ENCODE results near the gene C5.

Gene C5

DNA sequence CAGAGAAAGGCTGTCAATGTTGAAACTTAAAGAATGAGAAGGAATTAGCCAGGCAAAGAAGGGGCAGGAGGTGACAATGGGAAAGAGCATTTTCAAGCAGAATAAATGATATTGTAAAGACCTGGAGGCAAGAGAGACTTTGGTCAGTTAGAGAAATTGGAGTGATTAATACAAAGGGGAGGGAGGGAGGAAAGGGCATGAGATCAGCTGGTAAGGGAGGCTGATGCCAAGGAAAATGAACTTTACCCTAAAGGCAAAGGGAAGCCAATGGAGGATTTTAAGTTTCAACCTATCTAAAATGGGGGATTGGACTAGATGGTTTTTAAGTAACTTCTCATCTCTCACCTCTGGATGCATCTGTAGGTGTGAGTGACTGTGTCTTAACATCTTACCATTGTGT lies 23.3 kb downstream of the C5 start:
- DNase-seq (ENCODE audit: insufficient read length, low spot score) (no peak), FAIRE-seq (no peak)
- TF ChIP-seq, protein P1, sequence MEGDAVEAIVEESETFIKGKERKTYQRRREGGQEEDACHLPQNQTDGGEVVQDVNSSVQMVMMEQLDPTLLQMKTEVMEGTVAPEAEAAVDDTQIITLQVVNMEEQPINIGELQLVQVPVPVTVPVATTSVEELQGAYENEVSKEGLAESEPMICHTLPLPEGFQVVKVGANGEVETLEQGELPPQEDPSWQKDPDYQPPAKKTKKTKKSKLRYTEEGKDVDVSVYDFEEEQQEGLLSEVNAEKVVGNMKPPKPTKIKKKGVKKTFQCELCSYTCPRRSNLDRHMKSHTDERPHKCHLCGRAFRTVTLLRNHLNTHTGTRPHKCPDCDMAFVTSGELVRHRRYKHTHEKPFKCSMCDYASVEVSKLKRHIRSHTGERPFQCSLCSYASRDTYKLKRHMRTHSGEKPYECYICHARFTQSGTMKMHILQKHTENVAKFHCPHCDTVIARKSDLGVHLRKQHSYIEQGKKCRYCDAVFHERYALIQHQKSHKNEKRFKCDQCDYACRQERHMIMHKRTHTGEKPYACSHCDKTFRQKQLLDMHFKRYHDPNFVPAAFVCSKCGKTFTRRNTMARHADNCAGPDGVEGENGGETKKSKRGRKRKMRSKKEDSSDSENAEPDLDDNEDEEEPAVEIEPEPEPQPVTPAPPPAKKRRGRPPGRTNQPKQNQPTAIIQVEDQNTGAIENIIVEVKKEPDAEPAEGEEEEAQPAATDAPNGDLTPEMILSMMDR (IDR thresholded peaks at IDR 0.05; ENCODE audit: insufficient read depth, missing control alignments) = no peak

DNA sequence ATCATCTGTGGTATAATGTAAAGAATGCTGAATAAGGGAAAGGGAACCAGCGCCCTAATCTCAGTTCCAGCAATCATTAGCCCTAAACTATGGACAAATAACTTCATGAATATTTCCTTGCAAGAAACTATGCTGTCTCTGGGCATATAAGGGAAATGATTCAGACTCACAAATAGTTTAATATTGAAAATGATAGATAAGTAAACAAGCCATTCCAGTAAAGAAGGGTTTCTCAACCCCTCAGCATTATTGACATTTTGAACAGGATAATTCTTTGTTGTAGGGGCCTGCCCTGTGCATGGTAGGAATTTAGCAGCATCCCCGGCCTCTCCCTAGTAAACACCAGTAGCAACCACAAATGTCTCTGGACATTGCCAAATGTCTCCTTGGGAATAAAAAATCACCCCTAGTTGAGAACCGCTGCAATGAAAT lies 23.8 kb downstream of the C5 start:
- FAIRE-seq = no peak
- TF ChIP-seq, protein P1 (IDR thresholded peaks at IDR 0.05; ENCODE audit: insufficient read depth, missing control alignments) = no peak
- no peak for DNase-seq (ENCODE audit: insufficient read length, low spot score)

DNA sequence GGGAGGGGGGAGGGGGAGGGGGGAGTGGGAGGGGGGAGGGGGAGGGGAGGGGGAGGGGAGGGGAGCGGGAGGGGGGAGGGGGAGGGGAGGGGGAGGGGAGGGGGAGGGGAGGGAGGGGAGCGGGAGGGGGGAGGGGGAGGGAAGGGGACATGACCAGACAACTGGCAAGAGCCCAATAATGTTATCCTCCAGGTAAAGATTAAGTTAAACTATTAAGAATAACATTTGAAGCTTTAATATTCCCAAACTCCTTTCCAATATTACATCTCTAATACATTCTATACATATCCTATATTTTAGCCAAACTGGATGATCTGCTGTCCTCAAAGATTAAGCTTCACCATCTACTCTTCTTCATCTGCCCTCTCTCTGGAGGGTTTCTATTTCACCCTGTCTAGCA lies 25.8 kb downstream of the C5 start:
- FAIRE-seq = no peak
- DNase-seq (ENCODE audit: insufficient read length, low spot score) = no peak
- TF ChIP-seq, protein P1 (IDR thresholded peaks at IDR 0.05; ENCODE audit: insufficient read depth, missing control alignments) = no peak

DNA sequence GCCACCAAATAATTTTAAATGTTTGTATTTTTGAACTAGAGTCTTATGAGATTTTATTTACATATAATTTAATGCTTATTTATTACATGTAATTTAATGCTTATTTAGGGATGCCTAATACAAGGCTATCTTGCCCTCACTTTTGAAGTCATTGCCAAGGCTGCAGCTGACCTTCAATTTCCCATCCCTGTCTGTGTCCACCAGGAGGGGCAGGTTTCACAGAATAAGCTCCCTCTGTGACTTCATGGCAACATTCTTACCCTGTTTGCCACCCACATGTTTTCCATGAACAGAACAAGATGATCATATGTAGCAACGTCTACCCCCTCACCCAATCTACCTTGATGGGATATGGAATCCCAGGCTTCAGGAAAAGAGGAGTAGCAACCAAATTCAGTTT lies 27.0 kb downstream of the C5 start:
- no peak for DNase-seq (ENCODE audit: insufficient read length, low spot score)
- peak; percentile 35 for FAIRE-seq
- TF ChIP-seq, protein P1 (IDR thresholded peaks at IDR 0.05; ENCODE audit: insufficient read depth, missing control alignments) = no peak

DNA sequence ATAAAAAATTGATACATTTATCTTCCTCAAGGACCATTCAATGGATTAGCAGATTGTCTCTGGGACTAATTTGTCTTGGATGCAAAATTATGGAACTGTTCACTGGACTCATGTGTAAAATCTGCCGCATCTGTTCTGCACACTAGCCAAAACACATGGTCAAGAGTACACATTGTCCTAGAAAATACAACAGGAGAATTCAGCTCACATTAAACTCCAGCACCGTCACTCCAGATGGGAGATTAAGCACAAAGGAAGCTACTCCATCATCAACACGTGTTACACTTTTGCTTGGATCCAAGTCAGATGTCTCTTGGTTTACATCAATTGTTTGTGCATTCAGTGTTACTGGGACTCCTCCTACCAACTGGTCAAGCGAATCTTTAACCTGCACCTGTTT lies 28.8 kb downstream of the C5 start:
- DNase-seq (ENCODE audit: insufficient read length, low spot score) (no peak), FAIRE-seq (no peak)
- TF ChIP-seq, protein P1 (IDR thresholded peaks at IDR 0.05; ENCODE audit: insufficient read depth, missing control alignments) = no peak

DNA sequence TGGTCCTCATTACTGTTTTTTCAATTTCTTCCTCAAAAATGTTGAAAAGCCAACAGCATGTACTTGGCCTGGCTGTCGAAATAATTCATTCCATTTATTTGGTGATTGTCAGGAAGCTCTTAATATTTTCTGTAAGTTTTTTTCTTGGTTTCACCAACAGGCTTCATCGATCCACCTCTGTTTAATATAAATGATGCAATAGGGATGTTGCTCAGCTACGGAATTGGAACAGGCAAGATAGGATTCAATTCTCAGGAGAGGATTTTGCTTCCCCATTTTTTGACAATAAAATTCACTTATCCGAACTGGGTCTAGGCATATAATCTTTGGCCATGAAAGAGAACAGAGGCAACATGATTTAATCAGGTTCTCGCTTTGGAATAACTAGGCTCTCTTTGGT lies 30.8 kb downstream of the C5 start:
- FAIRE-seq (no peak), DNase-seq (ENCODE audit: insufficient read length, low spot score) (no peak)
- TF ChIP-seq, protein P1 (IDR thresholded peaks at IDR 0.05; ENCODE audit: insufficient read depth, missing control alignments) = no peak

DNA sequence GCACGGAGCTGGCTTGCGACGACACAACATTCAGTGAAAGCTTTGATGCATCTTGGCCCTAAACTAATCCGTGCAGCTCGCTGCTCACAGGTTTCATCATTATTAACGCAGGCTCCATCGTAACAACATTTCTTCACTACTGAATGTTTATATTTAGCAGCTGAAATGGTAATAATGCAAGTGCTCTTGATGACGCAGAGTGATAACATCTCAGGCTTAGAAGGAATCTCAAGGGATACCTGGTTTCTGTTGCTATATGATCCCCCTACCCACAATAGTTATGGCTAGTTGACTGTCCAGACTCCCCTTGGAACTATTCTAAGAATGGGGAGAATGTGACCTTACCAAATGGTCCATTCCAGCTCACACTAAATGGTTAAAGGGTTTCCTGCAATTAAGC lies 36.2 kb downstream of the C5 start:
- no peak for DNase-seq (ENCODE audit: insufficient read length, low spot score)
- no peak for FAIRE-seq
- TF ChIP-seq, protein P1 (IDR thresholded peaks at IDR 0.05; ENCODE audit: insufficient read depth, missing control alignments) = no peak
